SK-N-MC (cell line): ENCODE data around the gene S100A11.

ENCODE experiments used
- EZH2 ChIP-seq: fragments of 200-600 bp; sonication (generic); IDR thresholded peaks from one replicate; pipeline ENCODE4 v1.6.1; 2017; ENCODE audit warnings: antibody characterized with exemption
- FOXP2 ChIP-seq: optimal IDR thresholded peaks from 2 replicates; pipeline ENCODE3; 2011; ENCODE audit warnings: mild to moderate bottlenecking, moderate library complexity; ENCODE audit not compliant: insufficient read depth; ENCODE audit errors: extremely low read length, control extremely low read depth
- POLR2AphosphoS5 ChIP-seq: IDR thresholded peaks from 2 replicates; pipeline ENCODE4 v1.6.1; 2012; ENCODE audit warnings: mild to moderate bottlenecking, low read depth, low read length, borderline replicate concordance

GRCh38 chr1:152067150-152067549 is 30.3 kb upstream of the S100A11 start:
- TF ChIP-seq EZH2 (no peak), POLR2AphosphoS5 (no peak), FOXP2 (no peak)
